H1 (cell line): Measurements from ENCODE around the gene JADE1. TPM values are rescaled to one million over a fixed set of nuclear protein-coding genes. Genes with fewer than 3 reads are reported as not detected.

Experiments
- CHD7 ChIP-seq: fragments of 300-600 bp; sonication (generic); IDR thresholded peaks from 2 replicates; pipeline ENCODE4 v1.7.1; 2012; ENCODE audit warnings: low read length, moderate library complexity, mild to moderate bottlenecking, inconsistent platforms; ENCODE audit not compliant: insufficient replicate concordance
- polyA plus RNA-seq, 7 experiments: library from polyadenylated mRNA; depleted of rRNA in 3 of 7; stranded (reverse) in 5 of 7; unstranded in 2 of 7; fragments of >200 nt in 5 of 7; fragments of 200-250 nt in 2 of 7; gene quantifications; 1 replicate in 5 of 7; 2 replicates in 1 of 7; 4 replicates in 1 of 7; pipeline versions ENCODE4 v1.2.1 to v1.2.3, GENCODE V29; 2011 to 2013; ENCODE audit warnings: missing spikeins in 2 of 7, mixed read lengths in 2 of 7
- total RNA-seq: library from RNA; stranded (reverse); fragmentation: NEBNext Ultra II Directional; extraction: Animal tissue kit (Norgen Biotek cat#: 25700); gene quantifications from 2 replicates; pipeline ENCODE4 v1.2.1, GENCODE V29; 2021

JADE1 gene
- total and polyA plus RNA-seq, 2 of the 8 experiments (the other 6 are each of a cell fraction or from before 2014, with no cell fraction given): 37.7 to 213 TPM

GRCh38 chr4:128916832-128917231, 107.3 kb downstream of the JADE1 start (continued):
- no peak for TF ChIP-seq CHD7
- TF ChIP-seq, all 59 proteins: peak for 0
